WTC11 (cell line): ENCODE results near the gene RCAN1. TPM values are rescaled to one million over a fixed set of nuclear protein-coding genes. Genes with fewer than 3 reads are reported as not detected.

Source experiments
- ATAC-seq: fragments of 200-7000 bp; cut with Tn5 transposase; 2 replicates; pipeline ENCODE4 v1.10.0; 2021; ENCODE audit warnings: mild to moderate bottlenecking, moderate library complexity
- CTCF ChIA-PET: fragments of 300-600 bp; sonication (Branson Sonifier 250); formaldehyde crosslinking; loops from one replicate; lab custom pipeline; 2021; ENCODE audit warnings: antibody characterized with exemption; lab: Charles Lee
- POLR2A ChIA-PET: fragments of 350-600 bp; sonication (Branson Sonifier 250); formaldehyde crosslinking; loops from one replicate; lab custom pipeline; 2021; ENCODE audit warnings: antibody characterized with exemption; lab: Charles Lee
- DNase-seq: peaks from one replicate; pipeline ENCODE4 v3.0.0; 2021; ENCODE audit warnings: low spot score
- H3K27ac Mint-ChIP-seq: 2 replicates; pipeline ENCODE4 v1.8.0; 2021; ENCODE audit warnings: mixed read lengths
- H3K27me3 Mint-ChIP-seq: 2 replicates; pipeline ENCODE4 v1.8.0; 2021; ENCODE audit warnings: low read depth, mild to moderate bottlenecking, moderate library complexity, mixed read lengths
- H3K36me3 Mint-ChIP-seq: 2 replicates; pipeline ENCODE4 v1.8.0; 2021; ENCODE audit warnings: mixed read lengths
- H3K4me1 Mint-ChIP-seq: 2 replicates; pipeline ENCODE4 v1.8.0; 2022; ENCODE audit warnings: mixed read lengths
- H3K4me3 Mint-ChIP-seq: 2 replicates; pipeline ENCODE4 v1.8.0; 2021; ENCODE audit warnings: mild to moderate bottlenecking, moderate library complexity, mixed read lengths
- H3K9me3 Mint-ChIP-seq: 2 replicates; pipeline ENCODE4 v1.8.0; 2021; ENCODE audit warnings: mixed read lengths
- GABPB1 ChIP-seq: sonication (generic); formaldehyde crosslinking; IDR thresholded peaks from 2 replicates; pipeline ENCODE4 v1.8.1; 2023; ENCODE audit warnings: mild to moderate bottlenecking, missing genetic modification reagents
- GTF2I ChIP-seq: fragments of 250-450 bp; sonication (Bioruptor Pico); conservative IDR thresholded peaks from 2 replicates; pipeline ENCODE4 v1.4.0; 2021; ENCODE audit warnings: mild to moderate bottlenecking
- NFYB ChIP-seq: sonication (generic); formaldehyde crosslinking; conservative IDR thresholded peaks from 2 replicates; pipeline ENCODE4 v1.8.0; 2022; ENCODE audit warnings: low read depth, missing genetic modification reagents
- TP53 ChIP-seq: sonication (generic); formaldehyde crosslinking; IDR thresholded peaks from 2 replicates; pipeline ENCODE4 v1.8.1; 2023; ENCODE audit warnings: mild to moderate bottlenecking, missing genetic modification reagents
- ZBTB21 ChIP-seq: sonication (generic); formaldehyde crosslinking; IDR thresholded peaks from 2 replicates; pipeline ENCODE4 v1.8.1; 2023; ENCODE audit warnings: mild to moderate bottlenecking, missing genetic modification reagents, borderline replicate concordance
- total RNA-seq: library from RNA; stranded (reverse); gene quantifications from 3 replicates; pipeline ENCODE4 v1.2.3, GENCODE V29; 2021
- TF ChIP-seq, protein P1 (sequence below): sonication (generic); formaldehyde crosslinking; IDR thresholded peaks from 2 replicates; pipeline ENCODE4 v1.8.0; 2023; ENCODE audit warnings: mild to moderate bottlenecking, missing genetic modification reagents
- TF ChIP-seq, protein P2 (sequence below): sonication (generic); formaldehyde crosslinking; IDR thresholded peaks from 2 replicates; pipeline ENCODE4 v1.8.0; 2022; ENCODE audit warnings: mild to moderate bottlenecking, missing genetic modification reagents
- TF ChIP-seq, protein P3 (sequence below): sonication (generic); formaldehyde crosslinking; IDR thresholded peaks from 2 replicates; pipeline ENCODE4 v1.8.0; 2022; ENCODE audit warnings: missing genetic modification reagents
- TF ChIP-seq, protein P4 (sequence below): sonication (generic); formaldehyde crosslinking; IDR thresholded peaks from 2 replicates; pipeline ENCODE4 v1.8.0; 2023; ENCODE audit warnings: missing genetic modification reagents
- TF ChIP-seq, protein P5 (sequence below): sonication (generic); formaldehyde crosslinking; IDR thresholded peaks from 2 replicates; pipeline ENCODE4 v1.8.1; 2022; ENCODE audit warnings: missing genetic modification reagents, borderline replicate concordance
- TF ChIP-seq, protein P6 (sequence below): fragments of 250-450 bp; sonication (Bioruptor Pico); IDR thresholded peaks from 2 replicates; pipeline ENCODE4 v1.9.0; 2021; ENCODE audit warnings: mild to moderate bottlenecking
- TF ChIP-seq, protein P7 (sequence below): sonication (generic); formaldehyde crosslinking; IDR thresholded peaks from 2 replicates; pipeline ENCODE4 v1.8.1; 2023; ENCODE audit warnings: mild to moderate bottlenecking, missing genetic modification reagents, moderate library complexity
- TF ChIP-seq, protein P8 (sequence below): sonication (generic); formaldehyde crosslinking; IDR thresholded peaks from 2 replicates; pipeline ENCODE4 v1.8.1; 2023; ENCODE audit warnings: mild to moderate bottlenecking, missing genetic modification reagents

Gene RCAN1
- total RNA-seq, 1 experiment from 2014 or later, result 5.9 TPM

DNA sequence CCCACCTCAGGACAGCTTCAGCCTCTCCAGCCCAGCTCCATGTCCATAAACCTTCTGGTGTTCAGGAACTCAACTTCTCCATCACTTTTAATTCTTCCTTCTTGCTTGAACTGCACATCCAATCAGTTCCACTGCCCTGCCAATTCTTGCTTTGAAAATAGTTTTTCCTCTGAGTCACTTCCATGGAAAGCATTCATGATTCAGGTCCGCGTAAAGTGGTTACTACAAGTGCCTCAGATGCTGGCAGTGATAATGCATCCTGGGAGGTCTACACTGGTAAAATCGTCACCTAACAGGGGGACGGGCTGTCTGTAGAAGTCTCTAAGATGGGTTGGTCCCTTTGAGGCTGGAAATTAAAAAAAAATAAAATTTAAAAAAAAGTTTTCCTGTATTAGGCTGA lies 25.9 kb upstream of the RCAN1 start:
- ChIA-PET CTCF (interaction anchor here (1.5 kb wide), 1 partner anchor 132 kb away, joined by 3 read pairs; no protein-coding TSS in a partner anchor), POLR2A (no interaction called here)
- ATAC-seq (no peak), DNase-seq (no peak)
- Mint-ChIP-seq H3K36me3 (no peaks in the 10 kb centered on the region), H3K4me1 (peaks cover 5% of the 10 kb centered on the region), H3K4me3 (no peak overlapping the region), H3K9me3 (peaks cover 7% of the 10 kb centered on the region), H3K27ac (no peak overlapping the region), H3K27me3 (peaks cover 6% of the 10 kb centered on the region)
- TF ChIP-seq, protein P1, sequence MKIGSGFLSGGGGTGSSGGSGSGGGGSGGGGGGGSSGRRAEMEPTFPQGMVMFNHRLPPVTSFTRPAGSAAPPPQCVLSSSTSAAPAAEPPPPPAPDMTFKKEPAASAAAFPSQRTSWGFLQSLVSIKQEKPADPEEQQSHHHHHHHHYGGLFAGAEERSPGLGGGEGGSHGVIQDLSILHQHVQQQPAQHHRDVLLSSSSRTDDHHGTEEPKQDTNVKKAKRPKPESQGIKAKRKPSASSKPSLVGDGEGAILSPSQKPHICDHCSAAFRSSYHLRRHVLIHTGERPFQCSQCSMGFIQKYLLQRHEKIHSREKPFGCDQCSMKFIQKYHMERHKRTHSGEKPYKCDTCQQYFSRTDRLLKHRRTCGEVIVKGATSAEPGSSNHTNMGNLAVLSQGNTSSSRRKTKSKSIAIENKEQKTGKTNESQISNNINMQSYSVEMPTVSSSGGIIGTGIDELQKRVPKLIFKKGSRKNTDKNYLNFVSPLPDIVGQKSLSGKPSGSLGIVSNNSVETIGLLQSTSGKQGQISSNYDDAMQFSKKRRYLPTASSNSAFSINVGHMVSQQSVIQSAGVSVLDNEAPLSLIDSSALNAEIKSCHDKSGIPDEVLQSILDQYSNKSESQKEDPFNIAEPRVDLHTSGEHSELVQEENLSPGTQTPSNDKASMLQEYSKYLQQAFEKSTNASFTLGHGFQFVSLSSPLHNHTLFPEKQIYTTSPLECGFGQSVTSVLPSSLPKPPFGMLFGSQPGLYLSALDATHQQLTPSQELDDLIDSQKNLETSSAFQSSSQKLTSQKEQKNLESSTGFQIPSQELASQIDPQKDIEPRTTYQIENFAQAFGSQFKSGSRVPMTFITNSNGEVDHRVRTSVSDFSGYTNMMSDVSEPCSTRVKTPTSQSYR (CRISPR knock-in tag), result no peak
- TF ChIP-seq GTF2I (CRISPR knock-in tag) (no peak), GABPB1 (CRISPR knock-in tag) (no peak), ZBTB21 (CRISPR knock-in tag) (no peak)
- TF ChIP-seq, protein P2, sequence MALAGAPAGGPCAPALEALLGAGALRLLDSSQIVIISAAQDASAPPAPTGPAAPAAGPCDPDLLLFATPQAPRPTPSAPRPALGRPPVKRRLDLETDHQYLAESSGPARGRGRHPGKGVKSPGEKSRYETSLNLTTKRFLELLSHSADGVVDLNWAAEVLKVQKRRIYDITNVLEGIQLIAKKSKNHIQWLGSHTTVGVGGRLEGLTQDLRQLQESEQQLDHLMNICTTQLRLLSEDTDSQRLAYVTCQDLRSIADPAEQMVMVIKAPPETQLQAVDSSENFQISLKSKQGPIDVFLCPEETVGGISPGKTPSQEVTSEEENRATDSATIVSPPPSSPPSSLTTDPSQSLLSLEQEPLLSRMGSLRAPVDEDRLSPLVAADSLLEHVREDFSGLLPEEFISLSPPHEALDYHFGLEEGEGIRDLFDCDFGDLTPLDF (CRISPR knock-in tag), result no peak
- TF ChIP-seq, protein P3, sequence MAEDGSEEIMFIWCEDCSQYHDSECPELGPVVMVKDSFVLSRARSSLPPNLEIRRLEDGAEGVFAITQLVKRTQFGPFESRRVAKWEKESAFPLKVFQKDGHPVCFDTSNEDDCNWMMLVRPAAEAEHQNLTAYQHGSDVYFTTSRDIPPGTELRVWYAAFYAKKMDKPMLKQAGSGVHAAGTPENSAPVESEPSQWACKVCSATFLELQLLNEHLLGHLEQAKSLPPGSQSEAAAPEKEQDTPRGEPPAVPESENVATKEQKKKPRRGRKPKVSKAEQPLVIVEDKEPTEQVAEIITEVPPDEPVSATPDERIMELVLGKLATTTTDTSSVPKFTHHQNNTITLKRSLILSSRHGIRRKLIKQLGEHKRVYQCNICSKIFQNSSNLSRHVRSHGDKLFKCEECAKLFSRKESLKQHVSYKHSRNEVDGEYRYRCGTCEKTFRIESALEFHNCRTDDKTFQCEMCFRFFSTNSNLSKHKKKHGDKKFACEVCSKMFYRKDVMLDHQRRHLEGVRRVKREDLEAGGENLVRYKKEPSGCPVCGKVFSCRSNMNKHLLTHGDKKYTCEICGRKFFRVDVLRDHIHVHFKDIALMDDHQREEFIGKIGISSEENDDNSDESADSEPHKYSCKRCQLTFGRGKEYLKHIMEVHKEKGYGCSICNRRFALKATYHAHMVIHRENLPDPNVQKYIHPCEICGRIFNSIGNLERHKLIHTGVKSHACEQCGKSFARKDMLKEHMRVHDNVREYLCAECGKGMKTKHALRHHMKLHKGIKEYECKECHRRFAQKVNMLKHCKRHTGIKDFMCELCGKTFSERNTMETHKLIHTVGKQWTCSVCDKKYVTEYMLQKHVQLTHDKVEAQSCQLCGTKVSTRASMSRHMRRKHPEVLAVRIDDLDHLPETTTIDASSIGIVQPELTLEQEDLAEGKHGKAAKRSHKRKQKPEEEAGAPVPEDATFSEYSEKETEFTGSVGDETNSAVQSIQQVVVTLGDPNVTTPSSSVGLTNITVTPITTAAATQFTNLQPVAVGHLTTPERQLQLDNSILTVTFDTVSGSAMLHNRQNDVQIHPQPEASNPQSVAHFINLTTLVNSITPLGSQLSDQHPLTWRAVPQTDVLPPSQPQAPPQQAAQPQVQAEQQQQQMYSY, result no peak
- TF ChIP-seq, protein P4, sequence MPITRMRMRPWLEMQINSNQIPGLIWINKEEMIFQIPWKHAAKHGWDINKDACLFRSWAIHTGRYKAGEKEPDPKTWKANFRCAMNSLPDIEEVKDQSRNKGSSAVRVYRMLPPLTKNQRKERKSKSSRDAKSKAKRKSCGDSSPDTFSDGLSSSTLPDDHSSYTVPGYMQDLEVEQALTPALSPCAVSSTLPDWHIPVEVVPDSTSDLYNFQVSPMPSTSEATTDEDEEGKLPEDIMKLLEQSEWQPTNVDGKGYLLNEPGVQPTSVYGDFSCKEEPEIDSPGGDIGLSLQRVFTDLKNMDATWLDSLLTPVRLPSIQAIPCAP (CRISPR knock-in tag), result no peak
- TF ChIP-seq, protein P5, sequence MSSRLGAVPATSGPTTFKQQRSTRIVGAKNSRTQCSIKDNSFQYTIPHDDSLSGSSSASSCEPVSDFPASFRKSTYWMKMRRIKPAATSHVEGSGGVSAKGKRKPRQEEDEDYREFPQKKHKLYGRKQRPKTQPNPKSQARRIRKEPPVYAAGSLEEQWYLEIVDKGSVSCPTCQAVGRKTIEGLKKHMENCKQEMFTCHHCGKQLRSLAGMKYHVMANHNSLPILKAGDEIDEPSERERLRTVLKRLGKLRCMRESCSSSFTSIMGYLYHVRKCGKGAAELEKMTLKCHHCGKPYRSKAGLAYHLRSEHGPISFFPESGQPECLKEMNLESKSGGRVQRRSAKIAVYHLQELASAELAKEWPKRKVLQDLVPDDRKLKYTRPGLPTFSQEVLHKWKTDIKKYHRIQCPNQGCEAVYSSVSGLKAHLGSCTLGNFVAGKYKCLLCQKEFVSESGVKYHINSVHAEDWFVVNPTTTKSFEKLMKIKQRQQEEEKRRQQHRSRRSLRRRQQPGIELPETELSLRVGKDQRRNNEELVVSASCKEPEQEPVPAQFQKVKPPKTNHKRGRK (CRISPR knock-in tag), result no peak
- TF ChIP-seq, protein P6, sequence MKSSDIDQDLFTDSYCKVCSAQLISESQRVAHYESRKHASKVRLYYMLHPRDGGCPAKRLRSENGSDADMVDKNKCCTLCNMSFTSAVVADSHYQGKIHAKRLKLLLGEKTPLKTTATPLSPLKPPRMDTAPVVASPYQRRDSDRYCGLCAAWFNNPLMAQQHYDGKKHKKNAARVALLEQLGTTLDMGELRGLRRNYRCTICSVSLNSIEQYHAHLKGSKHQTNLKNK (CRISPR knock-in tag), result no peak

DNA sequence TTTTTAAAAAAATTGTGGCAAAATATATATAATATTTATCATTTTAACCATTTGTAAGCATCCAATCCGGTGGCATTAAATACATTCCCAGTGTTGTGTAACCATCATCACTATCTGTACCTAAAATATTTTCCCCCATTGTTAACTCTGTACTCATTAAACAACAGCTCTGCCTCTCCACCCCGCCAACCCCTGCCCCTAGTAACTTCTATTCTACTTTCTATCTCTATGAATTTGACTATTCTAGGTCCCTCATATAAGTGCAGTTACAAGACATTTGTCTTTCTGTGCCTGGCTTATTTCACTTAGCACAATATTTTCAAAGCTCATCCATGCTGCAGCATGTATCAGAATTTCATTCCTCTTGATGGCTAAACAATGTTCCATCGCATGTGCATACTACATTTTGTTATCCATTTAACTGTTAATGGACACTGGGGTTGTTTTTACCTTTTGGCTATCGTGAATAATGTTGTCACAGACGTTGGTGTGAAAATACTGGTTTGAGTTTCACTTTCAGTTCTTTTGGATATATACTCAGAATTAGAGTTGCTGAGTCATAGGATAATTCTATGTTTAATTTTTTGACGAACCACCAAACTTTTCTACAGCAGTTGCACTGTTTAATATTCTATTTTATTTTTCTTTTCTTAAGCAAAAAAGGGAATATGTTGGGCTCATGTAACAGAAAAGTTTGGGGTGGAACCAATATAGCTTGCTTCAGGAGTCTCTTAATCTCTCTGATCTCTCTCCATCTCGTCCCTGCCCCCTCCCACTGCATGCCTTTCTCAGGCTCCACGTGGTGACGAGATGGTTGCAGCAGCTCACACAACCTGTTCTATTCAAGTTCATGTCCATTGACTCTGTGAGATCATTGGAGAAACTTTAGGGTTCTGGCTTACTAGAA lies 25.2 kb upstream of the RCAN1 start:
- ATAC-seq (no peak), DNase-seq (no peak)
- CTCF ChIA-PET, result interaction anchor here (1.5 kb wide), 1 partner anchor 131 kb away, joined by 3 read pairs; no protein-coding TSS in a partner anchor
- Mint-ChIP-seq H3K4me1 (peaks cover 4% of the 10 kb centered on the region), H3K9me3 (peaks cover 4% of the 10 kb centered on the region), H3K4me3 (no peak overlapping the region), H3K36me3 (no peaks in the 10 kb centered on the region), H3K27ac (no peak overlapping the region), H3K27me3 (peaks cover 5% of the 10 kb centered on the region)
- POLR2A ChIA-PET, result no interaction called here
- TF ChIP-seq, protein P7, sequence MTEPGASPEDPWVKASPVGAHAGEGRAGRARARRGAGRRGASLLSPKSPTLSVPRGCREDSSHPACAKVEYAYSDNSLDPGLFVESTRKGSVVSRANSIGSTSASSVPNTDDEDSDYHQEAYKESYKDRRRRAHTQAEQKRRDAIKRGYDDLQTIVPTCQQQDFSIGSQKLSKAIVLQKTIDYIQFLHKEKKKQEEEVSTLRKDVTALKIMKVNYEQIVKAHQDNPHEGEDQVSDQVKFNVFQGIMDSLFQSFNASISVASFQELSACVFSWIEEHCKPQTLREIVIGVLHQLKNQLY (CRISPR knock-in tag), result no peak
- TF ChIP-seq NFYB (CRISPR knock-in tag) (no peak), TP53 (no peak)
- TF ChIP-seq, protein P8, sequence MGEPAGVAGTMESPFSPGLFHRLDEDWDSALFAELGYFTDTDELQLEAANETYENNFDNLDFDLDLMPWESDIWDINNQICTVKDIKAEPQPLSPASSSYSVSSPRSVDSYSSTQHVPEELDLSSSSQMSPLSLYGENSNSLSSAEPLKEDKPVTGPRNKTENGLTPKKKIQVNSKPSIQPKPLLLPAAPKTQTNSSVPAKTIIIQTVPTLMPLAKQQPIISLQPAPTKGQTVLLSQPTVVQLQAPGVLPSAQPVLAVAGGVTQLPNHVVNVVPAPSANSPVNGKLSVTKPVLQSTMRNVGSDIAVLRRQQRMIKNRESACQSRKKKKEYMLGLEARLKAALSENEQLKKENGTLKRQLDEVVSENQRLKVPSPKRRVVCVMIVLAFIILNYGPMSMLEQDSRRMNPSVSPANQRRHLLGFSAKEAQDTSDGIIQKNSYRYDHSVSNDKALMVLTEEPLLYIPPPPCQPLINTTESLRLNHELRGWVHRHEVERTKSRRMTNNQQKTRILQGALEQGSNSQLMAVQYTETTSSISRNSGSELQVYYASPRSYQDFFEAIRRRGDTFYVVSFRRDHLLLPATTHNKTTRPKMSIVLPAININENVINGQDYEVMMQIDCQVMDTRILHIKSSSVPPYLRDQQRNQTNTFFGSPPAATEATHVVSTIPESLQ (CRISPR knock-in tag), result no peak
- TF ChIP-seq, protein P3, result no peak
